Left lung (tissue), 10 donors: ENCODE results near the gene RFX8. TPM values are rescaled to one million over a fixed set of nuclear protein-coding genes. Genes with fewer than 3 reads are reported as not detected.
"Not testable (repeated sequence)": the region's sequence is repeated elsewhere in the genome, so short reads cannot be mapped to it uniquely, and the experiment has no call there.

Source experiments
- ATAC-seq: fragments of 200-7000 bp; cut with Tn5 transposase; one replicate; pipeline ENCODE4 v1.9.1; 2020; ENCODE audit warnings: moderate library complexity
- DNase-seq, 4 donors: peaks; one replicate each; pipeline ENCODE4 v3.0.0-alpha.2; 2013 to 2020
- H3K27ac ChIP-seq, 2 donors: fragments of 200-600 bp; sonication (generic) in 1 of 2; one replicate each; pipeline versions ENCODE4 v1.5.0 to v1.8.0; 2020 to 2021
- H3K27me3 ChIP-seq, 2 donors: fragments of 200-600 bp; sonication (generic) in 1 of 2; one replicate each; pipeline versions ENCODE4 v1.5.0 to v1.8.0; 2020 to 2021
- H3K36me3 ChIP-seq, 2 donors: fragments of 200-600 bp; sonication (generic) in 1 of 2; one replicate each; pipeline versions ENCODE4 v1.5.0 to v1.8.0; 2020 to 2021
- H3K4me1 ChIP-seq, 2 donors: fragments of 200-600 bp; one replicate each; pipeline ENCODE4 v1.8.0; 2021
- H3K4me3 ChIP-seq, 2 donors: fragments of 200-600 bp; sonication (generic) in 1 of 2; one replicate each; pipeline versions ENCODE4 v1.5.0 to v1.8.0; 2020 to 2021; ENCODE audit warnings: mild to moderate bottlenecking in 1 of 2
- H3K9me3 ChIP-seq, 2 donors: fragments of 200-600 bp; sonication (generic) in 1 of 2; one replicate each; pipeline versions ENCODE4 v1.5.0 to v1.8.0; 2020 to 2021
- CTCF ChIP-seq, 2 donors: fragments of 200-600 bp; sonication (generic) in 1 of 2; IDR thresholded peaks; one replicate each; pipeline versions ENCODE4 v1.5.0 to v1.8.0; 2021; ENCODE audit warnings: antibody characterized with exemption in 2 of 2
- intact Hi-C, 2 donors: fragments of 100-400 bp; cut with DNase I; formaldehyde crosslinking; loops; one replicate each; pipeline versions ENCODE4 v1.11.2 to v1.14.2; 2022
- polyA plus RNA-seq, 6 donors: library from polyadenylated mRNA; unstranded; fragments of 120-200 nt; gene quantifications; one replicate each; pipeline ENCODE4 v1.2.1, GENCODE V29; 2013; ENCODE audit not compliant: insufficient read length in 6 of 6
- total RNA-seq, 2 donors: library from RNA; stranded (reverse); fragmentation: NEBNext Ultra II Directional; extraction: Animal tissue kit (Norgen Biotek cat#: 25700); gene quantifications; one replicate each; pipeline ENCODE4 v1.2.1, GENCODE V29; 2021
- donor health status: DM: no; HTN: yes; CAD: no.
- donor health status: DM: no; HTN: no; CAD: no.

Gene RFX8
- total and polyA plus RNA-seq, 8 donors = 0.41 to 1.6 (median 1.3) TPM; not detected in 1

- no peak for DNase-seq
- intact Hi-C loops = no loop called here
- Histone ChIP-seq H3K27ac (no peak overlapping the region), H3K4me1 (peaks cover 0 to 5% of the 10 kb centered on the region in 2 donors), H3K27me3 (no peaks in the 10 kb centered on the region), H3K4me3 (no peak overlapping the region), H3K9me3 (no peaks in the 10 kb centered on the region), H3K36me3 (no peaks in the 10 kb centered on the region)
- no peak for TF ChIP-seq CTCF (IDR thresholded peaks at IDR 0.05)
- ATAC-seq = no peak
Observed at GRCh38 chr2:101356521-101356920, 118.4 kb downstream of the RFX8 start.

- H3K27ac ChIP-seq = no peak overlapping the region
- no peaks in the 10 kb centered on the region for H3K36me3 ChIP-seq
- H3K4me3 ChIP-seq = no peak overlapping the region
- no peaks in the 10 kb centered on the region for H3K9me3 ChIP-seq
- no peak for ATAC-seq
- intact Hi-C loops = no loop called here
- H3K4me1 ChIP-seq = peaks cover 0 to under 1% of the 10 kb centered on the region in 2 donors
- no peaks in the 10 kb centered on the region for H3K27me3 ChIP-seq
- DNase-seq = no peak
- no peak for TF ChIP-seq CTCF (IDR thresholded peaks at IDR 0.05)
Observed at GRCh38 chr2:101356055-101356454, 118.9 kb downstream of the RFX8 start.

- Histone ChIP-seq H3K27ac (no peak overlapping the region), H3K9me3 (no peaks in the 10 kb centered on the region), H3K4me1 (no peaks in the 10 kb centered on the region), H3K27me3 (no peaks in the 10 kb centered on the region), H3K4me3 (no peak overlapping the region), H3K36me3 (no peaks in the 10 kb centered on the region)
- DNase-seq (no peak), ATAC-seq (no peak)
- TF ChIP-seq CTCF (IDR thresholded peaks at IDR 0.05) = no peak
- intact Hi-C loops = no loop called here
Observed at GRCh38 chr2:101355401-101356054, 119.4 kb downstream of the RFX8 start.

GRCh38 chr2:101354420-101355311, 120.2 kb downstream of the RFX8 start:
- intact Hi-C loops = no loop called here
- ATAC-seq = no peak
- DNase-seq = no peak

GRCh38 chr2:101352631-101353030, 122.3 kb downstream of the RFX8 start:
- H3K4me3 ChIP-seq, intact Hi-C loops, H3K36me3 ChIP-seq, H3K9me3 ChIP-seq, H3K27me3 ChIP-seq, ATAC-seq, H3K27ac ChIP-seq, DNase-seq, H3K4me1 ChIP-seq: not testable (repeated sequence)

More at GRCh38 chr2:101354420-101355311, 120.2 kb downstream of the RFX8 start:
- TF ChIP-seq CTCF (IDR thresholded peaks at IDR 0.05) = no peak
- no peaks in the 10 kb centered on the region for H3K4me1 ChIP-seq
- H3K27ac ChIP-seq = no peak overlapping the region
- H3K9me3 ChIP-seq = no peaks in the 10 kb centered on the region
- H3K4me3 ChIP-seq = no peak overlapping the region
- H3K27me3 ChIP-seq = no peaks in the 10 kb centered on the region
- no peaks in the 10 kb centered on the region for H3K36me3 ChIP-seq
